GM21390 (cell line): ENCODE measurements around the gene VOPP1.
A peak's percentile ranks its signal among the peaks of the same experiment; 100 is the strongest.

Source experiments
- ATAC-seq: cut with Tn5 transposase; IDR thresholded peaks from one replicate; pipeline ENCODE4 v1.9.1; 2021; ENCODE audit not compliant: unreplicated experiment

VOPP1 gene

GRCh38 chr7:55533050-55533728, 39.1 kb downstream of the VOPP1 start:
- ATAC-seq, result peak; percentile 57

GRCh38 chr7:55532150-55532917, 40.0 kb downstream of the VOPP1 start:
- ATAC-seq, result peak; percentile 12

GRCh38 chr7:55531536-55531935, 40.8 kb downstream of the VOPP1 start:
- no peak for ATAC-seq

GRCh38 chr7:55527307-55527706, 45.0 kb downstream of the VOPP1 start:
- no peak for ATAC-seq

GRCh38 chr7:55526770-55527169, 45.5 kb downstream of the VOPP1 start:
- peak; percentile 44 for ATAC-seq

- ATAC-seq, result no peak
Measured at GRCh38 chr7:55526329-55526728, 46.0 kb downstream of the VOPP1 start.

GRCh38 chr7:55524558-55525310, 47.6 kb downstream of the VOPP1 start:
- ATAC-seq, result no peak

- no peak for ATAC-seq
Measured at GRCh38 chr7:55523366-55523765, 48.9 kb downstream of the VOPP1 start.

GRCh38 chr7:55521917-55522902, 50.1 kb downstream of the VOPP1 start:
- no peak for ATAC-seq

- ATAC-seq, result no peak
Measured at GRCh38 chr7:55521512-55521911, 50.8 kb downstream of the VOPP1 start.

- no peak for ATAC-seq
Measured at GRCh38 chr7:55520426-55521140, 51.7 kb downstream of the VOPP1 start.

- ATAC-seq, result no peak
Measured at GRCh38 chr7:55518836-55519235, 53.5 kb downstream of the VOPP1 start.

- ATAC-seq, result no peak
Measured at GRCh38 chr7:55517936-55518689, 54.2 kb downstream of the VOPP1 start.

GRCh38 chr7:55517191-55517633, 55.1 kb downstream of the VOPP1 start:
- peak; percentile 67 for ATAC-seq

- ATAC-seq, result no peak
Measured at GRCh38 chr7:55516409-55516808, 55.9 kb downstream of the VOPP1 start.

- ATAC-seq, result peak; percentile 51
Measured at GRCh38 chr7:55515569-55516279, 56.6 kb downstream of the VOPP1 start.

- ATAC-seq, result no peak
Measured at GRCh38 chr7:55514546-55515265, 57.6 kb downstream of the VOPP1 start.

GRCh38 chr7:55513868-55514267, 58.4 kb downstream of the VOPP1 start:
- no peak for ATAC-seq
